A204.1 (cell line): ENCODE measurements around the gene AUH.

Experiments used
- FAIRE-seq: peaks from 2 replicates; lab custom pipeline; 2012; peaks lifted over from hg19 to GRCh38; lab: Jason Lieb, UNC

The AUH gene

DNA sequence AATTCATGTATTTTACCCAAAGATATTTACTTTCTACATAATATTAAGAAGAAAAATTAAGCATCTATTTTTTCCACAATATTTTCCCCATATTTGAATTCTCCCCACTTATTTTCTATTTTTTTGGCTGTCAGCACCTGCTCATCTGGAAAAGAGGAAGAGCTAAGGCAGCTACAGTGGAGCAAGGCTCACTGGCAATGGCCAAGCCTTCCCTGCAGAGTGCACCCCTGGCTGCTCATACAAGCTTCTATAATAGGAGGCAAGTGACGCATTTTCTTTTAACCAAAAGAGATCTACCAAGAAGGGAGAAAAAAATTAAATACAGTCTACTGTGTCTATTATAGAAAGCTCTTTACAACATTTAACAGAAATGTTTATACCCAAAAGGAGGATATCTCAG is 72.5 kb downstream of the AUH start:
- FAIRE-seq, result no peak

DNA sequence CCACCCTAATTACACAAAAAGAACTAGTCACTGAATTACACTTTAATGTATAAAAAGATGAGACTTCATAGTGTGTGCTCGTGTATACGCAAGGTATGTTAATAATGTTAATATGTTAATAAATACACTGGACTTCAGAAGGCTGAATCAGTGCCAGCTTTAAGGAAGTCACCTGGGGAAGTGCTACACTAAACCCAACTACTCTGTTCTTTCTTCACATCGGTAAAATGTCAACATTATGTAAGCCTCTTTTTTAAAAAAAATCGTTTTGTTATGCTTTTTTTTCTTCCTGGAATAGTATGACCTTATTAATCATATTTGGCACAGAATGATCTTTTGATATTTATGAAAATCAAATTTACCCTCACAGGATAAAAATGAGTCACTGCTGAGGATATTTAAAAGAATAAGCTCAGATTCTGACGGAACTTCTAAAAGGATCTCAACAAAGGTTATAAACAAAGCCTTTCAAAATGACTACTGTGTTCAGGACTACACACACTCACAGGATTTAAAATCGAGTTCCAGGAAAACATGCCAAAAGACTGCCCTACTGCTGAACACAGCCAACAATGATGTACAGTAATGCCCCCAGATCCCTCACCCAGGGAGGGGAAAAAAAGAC is 75.9 kb downstream of the AUH start:
- no peak for FAIRE-seq

GRCh38 chr9:91282292-91282691 is 79.4 kb downstream of the AUH start:
- no peak for FAIRE-seq

DNA sequence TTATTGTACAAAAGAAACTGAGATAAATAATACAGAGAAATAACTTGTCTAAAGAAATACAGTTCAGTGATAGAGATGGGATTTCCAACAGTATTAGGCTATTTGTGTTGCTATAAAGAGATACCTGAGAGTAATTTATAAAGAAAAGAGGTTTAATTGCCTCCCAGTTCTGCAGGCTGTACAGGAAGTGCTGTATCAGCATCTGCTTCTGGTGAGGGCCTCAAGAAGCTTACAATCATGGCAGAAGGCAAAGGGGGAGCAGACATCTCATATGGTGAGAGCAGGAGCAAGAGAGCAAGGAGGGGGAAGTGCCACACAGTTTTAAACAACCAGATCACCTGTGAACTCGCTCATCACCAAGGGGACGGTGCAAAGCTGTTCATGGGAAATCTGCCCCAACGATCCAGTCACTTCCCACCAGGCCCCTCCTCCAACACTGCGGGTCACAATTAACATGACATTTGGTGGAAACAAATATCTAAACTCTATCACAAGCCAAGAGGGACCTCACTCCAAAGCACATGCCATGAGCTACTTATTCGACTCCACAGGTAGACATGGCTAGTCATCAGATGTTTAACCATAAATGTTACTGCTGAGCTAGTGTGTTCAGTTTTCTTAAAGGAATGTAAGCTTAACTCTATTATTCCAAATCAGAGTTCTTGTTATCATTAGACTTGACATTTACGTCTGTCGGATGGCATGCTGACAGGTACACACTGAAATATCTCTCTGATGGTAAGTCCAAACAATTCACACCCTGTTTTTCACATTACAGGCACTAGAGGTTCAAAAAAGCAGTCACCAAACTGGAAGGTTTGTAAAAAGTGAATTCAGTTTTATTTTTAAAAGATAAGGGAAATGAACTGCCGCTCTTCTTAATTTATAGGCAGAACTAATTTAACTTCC is 82.2 kb downstream of the AUH start:
- no peak for FAIRE-seq

DNA sequence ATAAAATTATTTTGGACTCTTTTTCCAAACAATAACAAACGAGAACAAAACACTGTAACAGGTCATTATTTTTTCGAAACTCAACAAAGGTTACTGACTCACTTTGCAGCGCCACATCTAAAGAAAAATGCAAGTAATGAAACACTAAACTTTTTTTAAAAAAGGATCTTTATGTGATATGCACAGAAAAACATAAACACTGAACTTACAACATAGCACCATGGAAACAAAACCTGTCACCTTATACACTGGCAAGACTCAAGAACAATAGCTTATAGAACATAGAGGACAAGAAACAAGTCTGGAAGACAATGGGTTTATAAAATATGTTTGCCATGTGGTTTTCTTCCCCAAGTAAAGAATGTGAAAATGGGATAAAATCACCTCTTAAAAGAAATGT is 85.2 kb downstream of the AUH start:
- no peak for FAIRE-seq

DNA sequence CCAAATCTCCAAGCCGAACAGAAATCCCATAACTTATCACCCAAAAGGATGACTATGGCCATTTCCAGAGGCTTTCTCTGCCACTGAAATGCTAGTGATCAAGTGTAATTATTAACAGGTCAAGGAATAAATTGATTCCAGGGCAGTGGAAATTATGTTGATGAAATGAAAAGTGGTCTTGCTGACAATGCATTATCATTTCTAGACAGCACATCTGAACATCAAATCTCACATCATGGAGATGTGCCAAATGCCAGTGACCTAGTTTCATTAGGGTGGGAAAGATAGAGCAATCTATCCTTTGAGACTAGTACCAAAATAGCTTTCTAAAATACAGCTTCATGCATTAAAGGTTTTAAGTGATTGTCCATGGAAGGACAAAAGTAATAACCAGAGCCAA is 86.1 kb downstream of the AUH start:
- no peak for FAIRE-seq

- no peak for FAIRE-seq
Observed at GRCh38 chr9:91274949-91275492, 86.7 kb downstream of the AUH start.

GRCh38 chr9:91273853-91274552 is 87.7 kb downstream of the AUH start:
- FAIRE-seq, result no peak

GRCh38 chr9:91271156-91271555 is 90.6 kb downstream of the AUH start:
- no peak for FAIRE-seq

GRCh38 chr9:91269907-91270491 is 91.7 kb downstream of the AUH start:
- no peak for FAIRE-seq

DNA sequence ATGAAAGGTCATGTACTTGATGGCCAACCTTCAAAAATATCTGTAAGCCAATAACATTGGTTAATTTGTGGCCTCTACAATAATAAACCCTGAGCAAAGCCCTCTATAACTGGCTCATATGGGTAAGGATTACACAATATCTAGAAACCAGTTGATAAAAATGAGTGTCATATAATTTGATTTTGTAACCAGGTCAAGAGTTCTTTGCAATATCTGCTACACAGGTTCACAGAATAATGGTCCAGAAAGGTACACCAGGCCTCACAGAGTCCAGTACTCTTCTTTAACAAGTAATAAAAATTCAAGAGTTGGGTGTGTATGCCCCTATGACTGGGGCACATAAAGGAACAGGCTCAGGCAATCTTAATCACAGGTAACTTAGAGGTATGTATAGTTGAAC is 95.3 kb downstream of the AUH start:
- FAIRE-seq, result no peak

GRCh38 chr9:91265514-91265913 is 96.2 kb downstream of the AUH start:
- FAIRE-seq, result no peak

- FAIRE-seq, result no peak
Observed at GRCh38 chr9:91261417-91261816, 100.3 kb downstream of the AUH start.

GRCh38 chr9:91259162-91259561 is 102.6 kb downstream of the AUH start:
- FAIRE-seq, result no peak

GRCh38 chr9:91258451-91258850 is 103.3 kb downstream of the AUH start:
- FAIRE-seq, result no peak

DNA sequence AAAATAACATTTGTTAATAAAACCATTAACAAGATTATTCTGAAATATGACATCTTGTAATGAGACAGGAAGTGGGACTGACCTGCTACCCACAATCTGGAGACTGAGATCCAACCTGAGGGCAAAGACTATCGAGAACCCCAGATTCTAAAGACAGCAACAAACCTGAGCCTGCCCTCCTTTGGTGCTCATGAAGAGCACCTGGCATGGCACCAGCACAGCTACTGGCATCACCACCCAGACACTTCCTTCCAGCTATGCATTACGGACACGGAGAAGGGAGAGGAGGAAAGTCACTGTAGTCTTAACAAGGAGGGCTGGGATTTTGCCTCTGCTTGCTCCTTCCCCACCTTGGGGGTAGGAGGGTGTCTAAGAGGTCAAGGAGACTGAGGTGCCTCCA is 105.5 kb downstream of the AUH start:
- FAIRE-seq, result no peak

DNA sequence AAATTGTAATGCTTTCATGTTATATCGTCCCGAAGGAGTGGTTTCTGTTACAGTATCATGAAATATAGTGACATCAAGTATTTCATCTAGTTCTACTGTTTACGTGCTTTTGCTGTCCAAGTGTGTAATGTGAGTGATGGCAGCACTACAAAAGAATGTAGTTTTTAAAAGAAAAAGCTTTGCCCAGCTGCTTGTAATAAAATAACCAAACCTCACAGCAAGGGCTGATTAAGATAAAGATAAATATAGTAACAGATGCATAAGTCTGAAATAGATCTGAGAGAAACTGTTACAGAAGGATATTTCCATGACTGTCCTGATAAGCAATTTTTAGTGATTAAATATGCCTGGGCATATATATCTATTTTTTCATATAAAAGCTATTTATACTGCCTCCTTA is 106.4 kb downstream of the AUH start:
- FAIRE-seq, result no peak

DNA sequence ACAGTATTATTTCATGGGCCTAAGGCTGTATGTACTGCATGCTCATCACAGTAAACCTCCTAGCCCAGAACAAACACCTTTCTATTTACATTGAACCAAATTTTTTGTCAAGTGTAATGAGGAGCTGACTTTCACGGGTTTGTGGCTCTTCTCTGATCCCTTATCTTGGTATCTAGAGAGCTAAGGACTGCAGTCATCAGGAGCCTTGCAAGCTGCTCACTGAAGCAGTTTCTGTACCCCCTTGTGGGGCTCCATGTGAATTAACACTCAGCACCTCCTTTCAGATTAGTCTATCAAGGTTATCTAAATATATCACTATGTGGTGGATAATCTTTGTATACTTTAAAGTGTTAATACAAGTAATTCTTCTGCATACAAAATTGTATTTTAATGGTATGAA is 108.2 kb downstream of the AUH start:
- no peak for FAIRE-seq

GRCh38 chr9:91248707-91249106 is 113.0 kb downstream of the AUH start:
- FAIRE-seq, result no peak

DNA sequence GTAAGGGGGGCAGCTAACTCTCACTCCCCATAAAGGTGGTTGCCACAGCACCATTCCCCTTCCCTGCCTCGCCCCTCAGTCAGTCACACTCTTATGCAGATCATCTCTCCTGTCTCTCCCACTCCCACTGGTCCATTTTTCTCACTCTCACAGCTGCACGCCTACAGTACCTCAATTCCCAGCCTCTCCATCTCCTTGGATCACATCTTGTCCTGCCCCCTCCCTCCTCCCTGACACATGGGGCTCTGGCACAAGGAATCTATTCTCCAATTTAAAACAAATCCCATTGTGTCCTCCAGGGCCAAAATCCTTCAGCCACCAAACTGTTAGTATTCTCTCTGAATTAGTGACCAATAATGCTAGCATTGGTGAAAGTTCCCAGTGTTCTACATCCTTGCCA is 114.4 kb downstream of the AUH start:
- FAIRE-seq, result no peak

- no peak for FAIRE-seq
Observed at GRCh38 chr9:91246846-91247245, 114.9 kb downstream of the AUH start.

- no peak for FAIRE-seq
Observed at GRCh38 chr9:91245431-91246313, 116.0 kb downstream of the AUH start.
